Left cardiac atrium (tissue), 2 donors: Measurements from ENCODE around the gene ANKFY1. TPM values are rescaled to one million over a fixed set of nuclear protein-coding genes. Genes with fewer than 3 reads are reported as not detected.

Experiments used
- total RNA-seq, 2 donors: library from RNA; stranded (reverse); fragmentation: NEBNext Ultra II Directional; extraction: Animal tissue kit (Norgen Biotek cat#: 25700); gene quantifications; one replicate each; pipeline ENCODE4 v1.2.1, GENCODE V29; 2021
- donor health status: DM: no; HTN: yes; CAD: no; lungs with severe emphysema.
- donor health status: DM: yes; HTN: yes; CAD: no.

The ANKFY1 gene
- total RNA-seq, 2 donors from 2014 or later, result 23.2 to 24.0 TPM

Other genes with a start within 250 kb of the ANKFY1 start
- gene ZZEF1, start 120.9 kb downstream of the ANKFY1 start, total RNA-seq, result 10 to 100 TPM; 26.5 to 38.4 TPM
- gene CYB5D2, start 120.8 kb downstream of the ANKFY1 start, total RNA-seq, result 10 to 100 TPM in 1 of 2 donors, 1 to 10 TPM in 1; 8.0 to 12.7 TPM
- 10 to 100 TPM; 52.7 to 53.4 TPM for gene UBE2G1, start 102.7 kb upstream of the ANKFY1 start, total RNA-seq
- under 1 TPM; 0.42 to 0.59 TPM for gene SPNS3, start 170.0 kb upstream of the ANKFY1 start, total RNA-seq
- gene SPNS2, start 234.9 kb upstream of the ANKFY1 start, total RNA-seq, result 10 to 100 TPM; 14.2 to 23.4 TPM